ENCODE results near the gene SLC39A8. TPM values are rescaled to one million over a fixed set of nuclear protein-coding genes. Genes with fewer than 3 reads are reported as not detected.
"Not testable (repeated sequence)": the region's sequence is repeated elsewhere in the genome, so short reads cannot be mapped to it uniquely, and the experiment has no call there.

Gene SLC39A8
- total RNA-seq, 1 donor from 2014 or later, result 211 TPM

GRCh38 chr4:102387552-102388150 is 42.4 kb upstream of the SLC39A8 start:
- no peak for DNase-seq (ENCODE audit: low spot score)
- Mint-ChIP-seq H3K4me3 (ENCODE audit: unreplicated experiment) (no peak overlapping the region), H3K36me3 (ENCODE audit: low read depth, unreplicated experiment) (no peaks in the 10 kb centered on the region), H3K27ac (ENCODE audit: unreplicated experiment) (no peak overlapping the region), H3K9me3 (ENCODE audit: unreplicated experiment) (no peaks in the 10 kb centered on the region), H3K27me3 (ENCODE audit: unreplicated experiment) (peaks cover 2% of the 10 kb centered on the region), H3K4me1 (ENCODE audit: unreplicated experiment) (no peaks in the 10 kb centered on the region)
- TF ChIP-seq CTCF (IDR thresholded peaks at IDR 0.05; ENCODE audit: unreplicated experiment), result no peak

GRCh38 chr4:102386966-102387365 is 41.7 kb upstream of the SLC39A8 start:
- no peak for DNase-seq (ENCODE audit: low spot score)
- H3K4me1 Mint-ChIP-seq (ENCODE audit: unreplicated experiment), result no peaks in the 10 kb centered on the region
- H3K27ac Mint-ChIP-seq (ENCODE audit: unreplicated experiment), result no peak overlapping the region
- H3K27me3 Mint-ChIP-seq (ENCODE audit: unreplicated experiment), result peaks cover 2% of the 10 kb centered on the region
- H3K4me3 Mint-ChIP-seq (ENCODE audit: unreplicated experiment), result no peak overlapping the region
- TF ChIP-seq CTCF (IDR thresholded peaks at IDR 0.05; ENCODE audit: unreplicated experiment), result no peak
- no peaks in the 10 kb centered on the region for H3K9me3 Mint-ChIP-seq (ENCODE audit: unreplicated experiment)
- H3K36me3 Mint-ChIP-seq (ENCODE audit: low read depth, unreplicated experiment), result no peaks in the 10 kb centered on the region

- DNase-seq (ENCODE audit: low spot score); H3K4me1 Mint-ChIP-seq (ENCODE audit: unreplicated experiment); H3K9me3 Mint-ChIP-seq (ENCODE audit: unreplicated experiment); H3K27me3 Mint-ChIP-seq (ENCODE audit: unreplicated experiment); H3K4me3 Mint-ChIP-seq (ENCODE audit: unreplicated experiment); H3K27ac Mint-ChIP-seq (ENCODE audit: unreplicated experiment): not testable (repeated sequence)
- H3K36me3 Mint-ChIP-seq (ENCODE audit: low read depth, unreplicated experiment), result peaks cover 12% of the 10 kb centered on the region
Observed at GRCh38 chr4:102380253-102380652, 35.0 kb upstream of the SLC39A8 start.

GRCh38 chr4:102362922-102363432 is 17.7 kb upstream of the SLC39A8 start:
- peaks cover 6% of the 10 kb centered on the region for H3K4me1 Mint-ChIP-seq (ENCODE audit: unreplicated experiment)
- no peak overlapping the region for H3K27ac Mint-ChIP-seq (ENCODE audit: unreplicated experiment)
- DNase-seq (ENCODE audit: low spot score), result no peak
- no peaks in the 10 kb centered on the region for H3K27me3 Mint-ChIP-seq (ENCODE audit: unreplicated experiment)
- H3K9me3 Mint-ChIP-seq (ENCODE audit: unreplicated experiment), result no peaks in the 10 kb centered on the region
- no peak for TF ChIP-seq CTCF (IDR thresholded peaks at IDR 0.05; ENCODE audit: unreplicated experiment)
- H3K36me3 Mint-ChIP-seq (ENCODE audit: low read depth, unreplicated experiment), result no peaks in the 10 kb centered on the region
- no peak overlapping the region for H3K4me3 Mint-ChIP-seq (ENCODE audit: unreplicated experiment)

GRCh38 chr4:102358128-102358527 is 12.8 kb upstream of the SLC39A8 start:
- Mint-ChIP-seq H3K4me3 (ENCODE audit: unreplicated experiment) (no peak overlapping the region), H3K9me3 (ENCODE audit: unreplicated experiment) (no peaks in the 10 kb centered on the region), H3K27me3 (ENCODE audit: unreplicated experiment) (no peaks in the 10 kb centered on the region), H3K36me3 (ENCODE audit: low read depth, unreplicated experiment) (no peaks in the 10 kb centered on the region), H3K27ac (ENCODE audit: unreplicated experiment) (no peak overlapping the region), H3K4me1 (ENCODE audit: unreplicated experiment) (peaks cover 6% of the 10 kb centered on the region)
- no peak for TF ChIP-seq CTCF (IDR thresholded peaks at IDR 0.05; ENCODE audit: unreplicated experiment)
- no peak for DNase-seq (ENCODE audit: low spot score)

- H3K4me1 Mint-ChIP-seq (ENCODE audit: unreplicated experiment); H3K4me3 Mint-ChIP-seq (ENCODE audit: unreplicated experiment); H3K36me3 Mint-ChIP-seq (ENCODE audit: low read depth, unreplicated experiment); H3K27me3 Mint-ChIP-seq (ENCODE audit: unreplicated experiment); H3K27ac Mint-ChIP-seq (ENCODE audit: unreplicated experiment); H3K9me3 Mint-ChIP-seq (ENCODE audit: unreplicated experiment); DNase-seq (ENCODE audit: low spot score): not testable (repeated sequence)
Observed at GRCh38 chr4:102357637-102358036, 12.4 kb upstream of the SLC39A8 start.

Data from endothelial cell (in vitro differentiated cells).